IMR-90 (cell line): ENCODE measurements around the gene MID1. TPM values are rescaled to one million over a fixed set of nuclear protein-coding genes. Genes with fewer than 3 reads are reported as not detected.

Experiments
- ATAC-seq: fragments of 200-7000 bp; cut with Tn5 transposase; 2 replicates; pipeline ENCODE4 v1.9.1; 2020; ENCODE audit warnings: low read depth, mild to moderate bottlenecking, moderate library complexity
- BruUV-seq: library from RNA; stranded (reverse); fragments of 400-500 nt; replicated peaks from 2 replicates; lab custom pipeline; 2021; lab: Mats Ljungman, UMichigan
- CTCF ChIA-PET: fragments of 300-600 bp; formaldehyde crosslinking; extraction: SDS; loops from one replicate; lab custom pipeline; 2021; ENCODE audit warnings: antibody characterized with exemption; lab: Yijun Ruan, JAX
- POLR2A ChIA-PET: fragments of 300-600 bp; sonication (Branson Sonifier 250); formaldehyde crosslinking; loops from one replicate; lab custom pipeline; 2022; ENCODE audit warnings: antibody characterized with exemption; ENCODE audit not compliant: unreplicated experiment; lab: Charles Lee
- DNase-seq: peaks from one replicate; pipeline ENCODE4 v3.0.0; 2013
- H2AFZ ChIP-seq: replicated peaks from 2 replicates; pipeline ENCODE3; 2013; ENCODE audit warnings: low read length, mild to moderate bottlenecking; ENCODE audit not compliant: poor library complexity
- H2AK5ac ChIP-seq: 2 replicates; pipeline ENCODE4 v1.6.1; 2013; ENCODE audit warnings: low read depth, low read length, inconsistent platforms
- H2AK9ac ChIP-seq: replicated peaks from 2 replicates; pipeline ENCODE3; 2013; ENCODE audit warnings: mild to moderate bottlenecking, low read depth, low read length, moderate library complexity; ENCODE audit not compliant: poor library complexity
- H2BK120ac ChIP-seq: 2 replicates; pipeline ENCODE4 v1.6.1; 2013; ENCODE audit warnings: low read depth, low read length, inconsistent platforms
- H2BK15ac ChIP-seq: 3 replicates; pipeline ENCODE4 v1.6.1; 2013; ENCODE audit warnings: low read depth, low read length, inconsistent platforms
- H2BK20ac ChIP-seq: 2 replicates; pipeline ENCODE4 v1.6.1; 2013; ENCODE audit warnings: low read depth, mild to moderate bottlenecking, inconsistent platforms, low read length, moderate library complexity
- H2BK5ac ChIP-seq: 2 replicates; pipeline ENCODE4 v1.6.1; 2013; ENCODE audit warnings: mild to moderate bottlenecking, low read depth, low read length, inconsistent platforms; ENCODE audit not compliant: poor library complexity, severe bottlenecking
- H3K14ac ChIP-seq: replicated peaks from 2 replicates; pipeline ENCODE4 v1.6.1; 2013; ENCODE audit warnings: low read depth, low read length, inconsistent platforms
- H3K18ac ChIP-seq: 2 replicates; pipeline ENCODE4 v1.6.1; 2013; ENCODE audit warnings: low read depth, low read length, control low read depth
- H3K23ac ChIP-seq: 2 replicates; pipeline ENCODE4 v1.6.1; 2013; ENCODE audit warnings: low read depth, low read length, inconsistent platforms
- H3K27ac ChIP-seq: 2 replicates; pipeline ENCODE4 v1.5.1; 2013; ENCODE audit warnings: mild to moderate bottlenecking, control low read depth, low read length; ENCODE audit not compliant: insufficient read depth
- H3K27me3 ChIP-seq: 2 replicates; pipeline ENCODE4 v1.6.1; 2013; ENCODE audit warnings: low read length; ENCODE audit not compliant: control insufficient read depth, insufficient read depth
- H3K36me3 ChIP-seq: 2 replicates; pipeline ENCODE4 v1.6.1; 2013; ENCODE audit warnings: low read length, mixed read lengths; ENCODE audit not compliant: control insufficient read depth, insufficient read depth
- H3K4ac ChIP-seq: 2 replicates; pipeline ENCODE4 v1.6.1; 2013; ENCODE audit warnings: low read depth, low read length, inconsistent platforms
- H3K4me1 ChIP-seq: 2 replicates; pipeline ENCODE4 v1.6.1; 2013; ENCODE audit warnings: low read length, mixed read lengths; ENCODE audit not compliant: control insufficient read depth, insufficient read depth
- H3K4me2 ChIP-seq: 2 replicates; pipeline ENCODE4 v1.6.1; 2013; ENCODE audit warnings: low read depth, mild to moderate bottlenecking, control low read depth, low read length, moderate library complexity
- H3K4me3 ChIP-seq: 2 replicates; pipeline ENCODE4 v1.5.1; 2013; ENCODE audit warnings: low read depth, mild to moderate bottlenecking, control low read depth, low read length, moderate library complexity; ENCODE audit not compliant: insufficient read depth
- H3K56ac ChIP-seq: 2 replicates; pipeline ENCODE4 v1.6.1; 2013; ENCODE audit warnings: low read length, inconsistent platforms; ENCODE audit not compliant: insufficient read depth; ENCODE audit errors: extremely low read depth
- H3K79me1 ChIP-seq, 2 experiments: 2 replicates each; pipeline ENCODE4 v1.6.1; 2013; ENCODE audit warnings: low read length in 2 of 2, inconsistent platforms in 1 of 2, low read depth in 1 of 2
- H3K9ac ChIP-seq: 2 replicates; pipeline ENCODE4 v1.6.1; 2013; ENCODE audit warnings: low read depth, low read length, control low read depth
- H3K9me1 ChIP-seq: 2 replicates; pipeline ENCODE4 v1.6.1; 2013; ENCODE audit warnings: low read length, inconsistent platforms; ENCODE audit not compliant: insufficient read depth
- H3K9me3 ChIP-seq: 2 replicates; pipeline ENCODE4 v1.6.1; 2013; ENCODE audit warnings: low read length; ENCODE audit not compliant: control insufficient read depth, insufficient read depth
- H4K20me1 ChIP-seq: 2 replicates; pipeline ENCODE4 v1.6.1; 2013; ENCODE audit warnings: low read length, inconsistent platforms; ENCODE audit not compliant: insufficient read depth
- H4K5ac ChIP-seq: 2 replicates; pipeline ENCODE4 v1.6.1; 2013; ENCODE audit warnings: mild to moderate bottlenecking, low read depth, low read length, control low read depth
- H4K8ac ChIP-seq, 2 experiments: 2 replicates each; pipeline ENCODE4 v1.6.1; 2013; ENCODE audit warnings: low read depth in 2 of 2, low read length in 2 of 2, control low read depth in 1 of 2, inconsistent platforms in 1 of 2
- H4K91ac ChIP-seq: 2 replicates; pipeline ENCODE4 v1.6.1; 2013; ENCODE audit warnings: low read depth, low read length, inconsistent platforms; ENCODE audit not compliant: insufficient read depth
- BHLHE40 ChIP-seq: fragments of 150-350 bp; IDR thresholded peaks from 2 replicates; pipeline ENCODE4 v1.6.1; 2016; ENCODE audit warnings: mild to moderate bottlenecking, low read depth, low read length
- CEBPB ChIP-seq: IDR thresholded peaks from 2 replicates; pipeline ENCODE4 v1.6.1; 2012; ENCODE audit warnings: low read depth, low read length, improper control_type of control experiment
- CHD1 ChIP-seq: IDR thresholded peaks from 2 replicates; pipeline ENCODE4 v1.6.1; 2012; ENCODE audit warnings: low read depth, low read length, improper control_type of control experiment
- FOS ChIP-seq: fragments of 150-350 bp; IDR thresholded peaks from 2 replicates; pipeline ENCODE4 v1.6.1; 2016; ENCODE audit warnings: low read depth, low read length
- MAFK ChIP-seq: IDR thresholded peaks from 2 replicates; pipeline ENCODE4 v1.6.1; 2012; ENCODE audit warnings: low read depth, low read length, improper control_type of control experiment
- MAZ ChIP-seq: IDR thresholded peaks from 2 replicates; pipeline ENCODE4 v1.6.1; 2012; ENCODE audit warnings: low read depth, mild to moderate bottlenecking, low read length, improper control_type of control experiment, moderate library complexity, borderline replicate concordance
- MXI1 ChIP-seq: IDR thresholded peaks from 2 replicates; pipeline ENCODE4 v1.6.1; 2012; ENCODE audit warnings: low read depth, mild to moderate bottlenecking, low read length, moderate library complexity, borderline replicate concordance
- NFE2L2 ChIP-seq: fragments of 150-350 bp; IDR thresholded peaks from 2 replicates; pipeline ENCODE4 v1.6.1; 2016; ENCODE audit warnings: low read depth, mild to moderate bottlenecking, low read length
- POLR2A ChIP-seq: IDR thresholded peaks from 2 replicates; pipeline ENCODE4 v1.6.1; 2012; ENCODE audit warnings: mild to moderate bottlenecking, low read depth, low read length
- RAD21 ChIP-seq: IDR thresholded peaks from 2 replicates; pipeline ENCODE4 v1.6.1; 2012; ENCODE audit warnings: low read length, improper control_type of control experiment
- RCOR1 ChIP-seq: IDR thresholded peaks from 2 replicates; pipeline ENCODE4 v1.6.1; 2012; ENCODE audit warnings: mild to moderate bottlenecking, low read length, improper control_type of control experiment; ENCODE audit not compliant: insufficient replicate concordance
- RFX5 ChIP-seq: IDR thresholded peaks from 2 replicates; pipeline ENCODE4 v1.8.0; 2012; ENCODE audit warnings: low read depth, mild to moderate bottlenecking, low read length, moderate library complexity
- SMC3 ChIP-seq: fragments of 150-350 bp; IDR thresholded peaks from 2 replicates; pipeline ENCODE4 v1.6.1; 2016; ENCODE audit warnings: low read depth, mild to moderate bottlenecking, antibody characterized with exemption, low read length, moderate library complexity
- WGBS, 2 experiments: methylation state at CpG; one replicate each; pipeline versions ENCODE4 v1.1.5 to v1.1.7; 2013; ENCODE audit warnings: missing lambda C conversion rate in 2 of 2; ENCODE audit not compliant: insufficient read length in 1 of 2; ENCODE audit errors: extremely low coverage in 2 of 2; 5-methylcytosine and 5-hydroxymethylcytosine counted together
- dilution Hi-C: fragments of 300-500 bp; cut with HindIII; formaldehyde crosslinking; loops from one replicate; pipeline ENCODE4 v1.14.3; 2018; ENCODE audit warnings: low sequenced_read_pairs; ENCODE audit not compliant: unreplicated experiment
- in situ Hi-C: fragments of 300-500 bp; cut with MboI; formaldehyde crosslinking; loops from 3 replicates; pipeline ENCODE4 v1.14.3; 2019; ENCODE audit warnings: low sequenced_read_pairs, inconsistent platforms, mixed read lengths
- intact Hi-C: fragments of 100-400 bp; cut with micrococcal nuclease; formaldehyde crosslinking; loops from 2 replicates; pipeline ENCODE4 v1.10.0; 2022
- polyA plus RNA-seq, 3 experiments: library from polyadenylated mRNA; depleted of rRNA; stranded (reverse); fragments of >200 nt; gene quantifications; 2 replicates each; pipeline ENCODE4 v1.2.3, GENCODE V29; 2012; ENCODE audit warnings: low replicate concordance in 1 of 3
- total RNA-seq: library from RNA; depleted of rRNA; stranded (reverse); fragments of >200 nt; gene quantifications from 2 replicates; pipeline ENCODE4 v1.2.3, GENCODE V29; 2012
- TF ChIP-seq, protein P1 (sequence below): fragments of 150-350 bp; IDR thresholded peaks from 2 replicates; pipeline ENCODE4 v1.6.1; 2017; ENCODE audit warnings: mild to moderate bottlenecking, antibody characterized with exemption, low read length, low read depth
- TF ChIP-seq, protein P2 (sequence below): fragments of 150-350 bp; IDR thresholded peaks from 2 replicates; pipeline ENCODE4 v1.6.1; 2016; ENCODE audit warnings: low read depth, mild to moderate bottlenecking, low read length, moderate library complexity, borderline replicate concordance
- TF ChIP-seq, protein P3 (sequence below): conservative IDR thresholded peaks from 2 replicates; pipeline ENCODE4 v1.5.1; 2012; ENCODE audit warnings: mild to moderate bottlenecking, low read depth, low read length, improper control_type of control experiment

Gene MID1
- total and polyA plus RNA-seq, 2 of the 4 experiments (the other 2 are of a cell fraction): 37.2 to 106 TPM

DNA sequence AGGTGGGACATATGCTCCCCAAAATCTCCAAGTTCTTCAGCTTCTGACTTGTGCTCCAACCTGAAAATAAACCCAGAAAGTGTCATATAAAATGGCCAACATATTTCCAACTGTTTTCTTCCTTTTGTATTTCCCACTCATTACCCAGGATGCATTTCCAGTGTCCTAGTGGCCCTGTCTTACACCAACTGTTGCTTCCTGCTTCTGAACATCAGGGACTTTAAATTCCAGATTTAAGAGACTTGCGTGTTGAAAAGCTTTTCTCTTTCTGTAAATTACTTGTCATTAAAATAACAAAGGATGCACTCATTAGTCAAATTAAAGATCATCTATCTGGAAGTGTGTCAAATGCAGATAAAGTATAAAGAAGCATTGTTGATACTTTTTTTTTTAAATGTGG lies 19.9 kb downstream of the MID1 start:
- Histone ChIP-seq H3K23ac (no peak overlapping the region), H3K79me1 (peaks cover 4 to 23% of the 10 kb centered on the region in 2 experiments; a peak in 3 of 4 replicates), H2AK9ac (no peak overlapping the region), H3K56ac (no peak overlapping the region), H2BK15ac (no peak overlapping the region), H3K4me1 (no peaks in the 10 kb centered on the region), H3K4ac (no peak overlapping the region), H3K27ac (no peak overlapping the region), H2BK120ac (no peak overlapping the region), H2AK5ac (no peak overlapping the region), H3K4me3 (no peak overlapping the region), H2BK5ac (no peak overlapping the region), H2AFZ (no peak overlapping the region), H3K4me2 (no peak overlapping the region), H3K9me3 (no peaks in the 10 kb centered on the region), H3K36me3 (no peaks in the 10 kb centered on the region), H3K18ac (no peak overlapping the region), H3K27me3 (no peaks in the 10 kb centered on the region), H3K9ac (no peak overlapping the region), H3K9me1 (no peaks in the 10 kb centered on the region), H4K91ac (no peak overlapping the region), H4K20me1 (no peaks in the 10 kb centered on the region), H3K14ac (no peak overlapping the region), H2BK20ac (no peak overlapping the region), H4K8ac (no peak overlapping the region), H4K5ac (no peak overlapping the region)
- in situ Hi-C loops: no loop called here
- no TSS peak for BruUV-seq
- DNase-seq (no peak), ATAC-seq (no peak)
- TF ChIP-seq SMC3 (no peak), FOS (no peak), NFE2L2 (no peak), CEBPB (no peak), CHD1 (no peak), RAD21 (no peak), RCOR1 (no peak), MAZ (no peak), RFX5 (no peak), MAFK (no peak), BHLHE40 (no peak), POLR2A (no peak), MXI1 (no peak)
- TF ChIP-seq, protein P1, sequence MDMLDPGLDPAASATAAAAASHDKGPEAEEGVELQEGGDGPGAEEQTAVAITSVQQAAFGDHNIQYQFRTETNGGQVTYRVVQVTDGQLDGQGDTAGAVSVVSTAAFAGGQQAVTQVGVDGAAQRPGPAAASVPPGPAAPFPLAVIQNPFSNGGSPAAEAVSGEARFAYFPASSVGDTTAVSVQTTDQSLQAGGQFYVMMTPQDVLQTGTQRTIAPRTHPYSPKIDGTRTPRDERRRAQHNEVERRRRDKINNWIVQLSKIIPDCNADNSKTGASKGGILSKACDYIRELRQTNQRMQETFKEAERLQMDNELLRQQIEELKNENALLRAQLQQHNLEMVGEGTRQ: no peak
- TF ChIP-seq, protein P2, sequence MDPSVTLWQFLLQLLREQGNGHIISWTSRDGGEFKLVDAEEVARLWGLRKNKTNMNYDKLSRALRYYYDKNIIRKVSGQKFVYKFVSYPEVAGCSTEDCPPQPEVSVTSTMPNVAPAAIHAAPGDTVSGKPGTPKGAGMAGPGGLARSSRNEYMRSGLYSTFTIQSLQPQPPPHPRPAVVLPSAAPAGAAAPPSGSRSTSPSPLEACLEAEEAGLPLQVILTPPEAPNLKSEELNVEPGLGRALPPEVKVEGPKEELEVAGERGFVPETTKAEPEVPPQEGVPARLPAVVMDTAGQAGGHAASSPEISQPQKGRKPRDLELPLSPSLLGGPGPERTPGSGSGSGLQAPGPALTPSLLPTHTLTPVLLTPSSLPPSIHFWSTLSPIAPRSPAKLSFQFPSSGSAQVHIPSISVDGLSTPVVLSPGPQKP: no peak
- TF ChIP-seq, protein P3, sequence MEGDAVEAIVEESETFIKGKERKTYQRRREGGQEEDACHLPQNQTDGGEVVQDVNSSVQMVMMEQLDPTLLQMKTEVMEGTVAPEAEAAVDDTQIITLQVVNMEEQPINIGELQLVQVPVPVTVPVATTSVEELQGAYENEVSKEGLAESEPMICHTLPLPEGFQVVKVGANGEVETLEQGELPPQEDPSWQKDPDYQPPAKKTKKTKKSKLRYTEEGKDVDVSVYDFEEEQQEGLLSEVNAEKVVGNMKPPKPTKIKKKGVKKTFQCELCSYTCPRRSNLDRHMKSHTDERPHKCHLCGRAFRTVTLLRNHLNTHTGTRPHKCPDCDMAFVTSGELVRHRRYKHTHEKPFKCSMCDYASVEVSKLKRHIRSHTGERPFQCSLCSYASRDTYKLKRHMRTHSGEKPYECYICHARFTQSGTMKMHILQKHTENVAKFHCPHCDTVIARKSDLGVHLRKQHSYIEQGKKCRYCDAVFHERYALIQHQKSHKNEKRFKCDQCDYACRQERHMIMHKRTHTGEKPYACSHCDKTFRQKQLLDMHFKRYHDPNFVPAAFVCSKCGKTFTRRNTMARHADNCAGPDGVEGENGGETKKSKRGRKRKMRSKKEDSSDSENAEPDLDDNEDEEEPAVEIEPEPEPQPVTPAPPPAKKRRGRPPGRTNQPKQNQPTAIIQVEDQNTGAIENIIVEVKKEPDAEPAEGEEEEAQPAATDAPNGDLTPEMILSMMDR: no peak
- WGBS, 2 experiments: no CpG with 5 or more reads among the region's 1 CpG
- ChIA-PET CTCF (interaction anchor here (0.6 kb wide), 3 partner anchors 23 to 1866 kb away, joined by 3 to 4 read pairs (median 3); no protein-coding TSS in a partner anchor), POLR2A (no interaction called here)
- intact Hi-C loops: no loop called here
- dilution Hi-C loops: no loop called here
